Esophagus squamous epithelium (tissue), 4 donors: ENCODE results near the gene PFDN2.
A peak's percentile ranks its signal among the peaks of the same experiment; 100 is the strongest.

ENCODE experiments used
- CTCF ChIP-seq, 6 experiments: fragments of 450-650 bp in 4 of 6; fragments of 200-600 bp in 2 of 6; sonication (generic) in 2 of 6; IDR thresholded peaks; one replicate each; pipeline ENCODE4 v1.5.1; 2016 to 2019; ENCODE audit warnings: antibody characterized with exemption in 6 of 6, mild to moderate bottlenecking in 4 of 6, moderate library complexity in 4 of 6
- POLR2A ChIP-seq, 4 donors: fragments of 450-650 bp; IDR thresholded peaks; one replicate each; pipeline ENCODE4 v1.6.1; 2017; ENCODE audit warnings: antibody characterized with exemption in 4 of 4, mild to moderate bottlenecking in 4 of 4, moderate library complexity in 3 of 4

- peak in 5 of 6 experiments; percentile 8 to 44 (median 27) for TF ChIP-seq CTCF (IDR thresholded peaks at IDR 0.05)
- peak in 3 of 4 donors; percentile 8 to 66 (median 45) for TF ChIP-seq POLR2A (IDR thresholded peaks at IDR 0.05)
Observed at GRCh38 chr1:161165742-161166668, 48.2 kb upstream of the PFDN2 start, which contains the start of gene PPOX.
